Esophagus muscularis mucosa (tissue), 4 donors: ENCODE results near the gene MRPL41.

Experiments used
- EP300 ChIP-seq: sonication (generic); formaldehyde crosslinking; IDR thresholded peaks from one replicate; pipeline ENCODE4 v1.6.1; 2017; ENCODE audit warnings: antibody characterized with exemption
- POLR2A ChIP-seq: fragments of 450-650 bp; IDR thresholded peaks from one replicate; pipeline ENCODE4 v1.6.1; 2017; ENCODE audit warnings: antibody characterized with exemption, moderate library complexity, mild to moderate bottlenecking, low read depth
- POLR2AphosphoS5 ChIP-seq, 2 donors: sonication (generic); formaldehyde crosslinking; IDR thresholded peaks; one replicate each; pipeline ENCODE4 v1.6.1; 2017; ENCODE audit warnings: antibody characterized with exemption in 2 of 2
- TF ChIP-seq, protein P1 (sequence below), 3 experiments: fragments of 200-600 bp in 2 of 3; fragments of 450-650 bp in 1 of 3; sonication (generic) in 2 of 3; IDR thresholded peaks; one replicate each; pipeline ENCODE4 v1.5.1; 2017 to 2019; ENCODE audit warnings: antibody characterized with exemption in 3 of 3, mild to moderate bottlenecking in 2 of 3, moderate library complexity in 1 of 3

DNA sequence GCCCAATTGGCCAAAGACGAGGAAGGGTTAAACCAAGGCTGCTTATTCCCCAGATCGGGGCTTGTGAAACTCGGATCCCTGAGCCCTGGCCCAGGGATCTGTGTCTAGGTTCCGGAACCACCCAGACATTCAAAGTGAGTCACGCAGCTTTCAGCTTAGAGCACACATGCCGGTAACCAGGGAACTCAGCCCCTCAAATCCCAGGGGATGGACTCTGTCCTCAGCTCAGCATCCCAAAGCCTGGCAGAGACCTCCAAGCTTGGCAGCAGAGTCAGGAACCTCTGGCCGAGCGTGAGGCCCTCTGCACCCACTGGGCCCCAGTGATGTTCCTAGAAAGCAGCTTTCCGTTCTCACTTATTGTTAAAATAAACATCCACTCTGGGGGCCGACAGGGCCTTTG, 6.6 kb upstream of the MRPL41 start:
- TF ChIP-seq, protein P1, sequence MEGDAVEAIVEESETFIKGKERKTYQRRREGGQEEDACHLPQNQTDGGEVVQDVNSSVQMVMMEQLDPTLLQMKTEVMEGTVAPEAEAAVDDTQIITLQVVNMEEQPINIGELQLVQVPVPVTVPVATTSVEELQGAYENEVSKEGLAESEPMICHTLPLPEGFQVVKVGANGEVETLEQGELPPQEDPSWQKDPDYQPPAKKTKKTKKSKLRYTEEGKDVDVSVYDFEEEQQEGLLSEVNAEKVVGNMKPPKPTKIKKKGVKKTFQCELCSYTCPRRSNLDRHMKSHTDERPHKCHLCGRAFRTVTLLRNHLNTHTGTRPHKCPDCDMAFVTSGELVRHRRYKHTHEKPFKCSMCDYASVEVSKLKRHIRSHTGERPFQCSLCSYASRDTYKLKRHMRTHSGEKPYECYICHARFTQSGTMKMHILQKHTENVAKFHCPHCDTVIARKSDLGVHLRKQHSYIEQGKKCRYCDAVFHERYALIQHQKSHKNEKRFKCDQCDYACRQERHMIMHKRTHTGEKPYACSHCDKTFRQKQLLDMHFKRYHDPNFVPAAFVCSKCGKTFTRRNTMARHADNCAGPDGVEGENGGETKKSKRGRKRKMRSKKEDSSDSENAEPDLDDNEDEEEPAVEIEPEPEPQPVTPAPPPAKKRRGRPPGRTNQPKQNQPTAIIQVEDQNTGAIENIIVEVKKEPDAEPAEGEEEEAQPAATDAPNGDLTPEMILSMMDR (IDR thresholded peaks at IDR 0.05), result no peak
- TF ChIP-seq POLR2AphosphoS5 (IDR thresholded peaks at IDR 0.05) (no peak), POLR2A (no peak), EP300 (no peak)
